Fibroblast of the aortic adventitia (primary cell): ENCODE data around the gene CYSTM1. TPM values are rescaled to one million over a fixed set of nuclear protein-coding genes. Genes with fewer than 3 reads are reported as not detected.

ENCODE experiments used
- DNase-seq: peaks from one replicate; pipeline ENCODE4 v3.0.0-alpha.2; 2010; ENCODE audit warnings: low read depth
- H3K4me3 ChIP-seq: 2 replicates; pipeline ENCODE4 v1.5.1; 2011; ENCODE audit warnings: low read depth, mild to moderate bottlenecking, control low read depth, low read length, moderate library complexity
- CTCF ChIP-seq: IDR thresholded peaks from 2 replicates; pipeline ENCODE4 v1.5.1; 2011; ENCODE audit warnings: mild to moderate bottlenecking, low read length, control low read depth, inconsistent platforms; ENCODE audit not compliant: insufficient read depth
- total RNA-seq: library from RNA; depleted of rRNA; stranded (reverse); fragments of >200 nt; gene quantifications from 2 replicates; pipeline ENCODE4 v1.2.3, GENCODE V29; 2012; ENCODE audit warnings: low replicate concordance

CYSTM1 gene
- total RNA-seq, 1 donor: 43.4 TPM

- no peak for TF ChIP-seq CTCF
- H3K4me3 ChIP-seq: no peak overlapping the region
- no peak for DNase-seq
These were observed 45.7 kb downstream of the CYSTM1 start for GRCh38 chr5:140220698-140221064.

- H3K4me3 ChIP-seq: no peak overlapping the region
- peak; percentile 82 for DNase-seq
- TF ChIP-seq CTCF: no peak
These were observed 46.8 kb downstream of the CYSTM1 start for GRCh38 chr5:140221697-140222223.

DNA sequence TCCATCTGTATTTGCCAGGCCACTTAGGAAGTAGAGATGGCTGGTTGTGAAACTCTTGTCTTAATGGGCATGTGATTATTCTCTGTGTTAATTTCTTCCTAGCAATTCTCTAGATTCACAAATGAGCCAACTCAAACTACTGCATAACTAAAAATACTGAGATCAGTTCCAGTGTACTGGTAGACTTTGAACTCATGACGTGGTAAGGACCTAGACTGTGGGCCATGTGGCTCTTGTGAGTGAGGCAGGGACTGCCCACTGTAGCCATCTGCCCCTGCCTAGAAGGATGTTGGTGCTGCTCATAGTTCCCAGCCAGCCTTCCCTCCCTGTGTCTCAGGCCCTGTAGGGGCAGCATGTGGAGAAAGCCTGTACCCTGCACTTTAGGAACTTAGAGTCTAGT is 47.4 kb downstream of the CYSTM1 start:
- DNase-seq: no peak
- TF ChIP-seq CTCF: no peak
- H3K4me3 ChIP-seq: no peak overlapping the region

- no peak for TF ChIP-seq CTCF
- no peak overlapping the region for H3K4me3 ChIP-seq
- no peak for DNase-seq
These were observed 48.6 kb downstream of the CYSTM1 start for GRCh38 chr5:140223567-140223966.

DNA sequence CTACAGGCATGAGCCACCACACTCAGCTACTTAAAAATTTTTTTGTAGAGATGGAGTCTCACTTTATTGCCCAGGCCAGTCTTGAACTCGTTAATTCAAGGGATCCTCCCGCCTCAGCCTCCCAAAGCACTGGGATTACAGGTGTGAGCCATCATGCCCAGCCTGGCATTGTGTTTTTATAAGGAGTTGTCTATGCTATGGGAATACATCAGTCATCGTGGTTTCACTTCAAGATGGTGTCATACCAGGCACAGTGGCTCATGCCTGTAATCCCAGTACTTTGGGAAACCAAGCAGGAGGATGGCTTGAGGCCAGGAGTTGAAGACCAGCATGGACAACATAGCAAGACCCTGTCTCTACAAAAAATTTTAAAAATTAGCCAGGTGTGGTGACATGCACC is 49.7 kb downstream of the CYSTM1 start:
- no peak overlapping the region for H3K4me3 ChIP-seq
- TF ChIP-seq CTCF: no peak
- no peak for DNase-seq

- no peak for TF ChIP-seq CTCF
- no peak overlapping the region for H3K4me3 ChIP-seq
- no peak for DNase-seq
These were observed 50.4 kb downstream of the CYSTM1 start for GRCh38 chr5:140225396-140225795.

DNA sequence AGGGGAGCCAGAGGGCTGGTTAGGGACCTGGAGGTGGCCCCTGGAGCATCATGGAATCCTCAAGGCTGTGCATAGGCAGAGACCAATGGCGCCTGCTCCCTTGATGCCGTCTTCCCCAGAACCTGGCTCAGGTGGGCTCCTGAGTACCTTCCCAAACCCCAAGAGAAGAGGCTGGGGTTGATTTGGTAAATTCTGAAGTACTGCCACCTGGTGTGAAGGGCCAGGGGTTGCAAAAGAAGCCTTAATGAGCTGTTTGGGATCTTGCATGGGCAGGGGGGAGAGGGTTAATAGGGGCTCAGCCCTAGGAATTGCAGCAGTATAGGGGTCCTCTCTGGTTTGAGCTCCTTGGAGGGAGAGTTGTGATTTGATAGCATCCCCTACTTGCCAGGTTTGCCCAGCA is 52.1 kb downstream of the CYSTM1 start:
- H3K4me3 ChIP-seq: no peak overlapping the region
- TF ChIP-seq CTCF: no peak

More for the DNA sequence above, 52.1 kb downstream of the CYSTM1 start:
- no peak for DNase-seq
